SU-DHL-6 (cell line): ENCODE data around the gene THOC7.

ENCODE experiments used
- H2AFZ ChIP-seq: fragments of 200-600 bp; sonication (generic); 2 replicates; pipeline ENCODE4 v1.6.1; 2014; ENCODE audit warnings: low read depth, mild to moderate bottlenecking, moderate library complexity, mixed read lengths, antibody characterized with exemption, low read length; ENCODE audit not compliant: severe bottlenecking
- H3F3A ChIP-seq: fragments of 200-600 bp; shearing (Covaris generic); 2 replicates; pipeline ENCODE4 v1.6.0; 2016; ENCODE audit warnings: antibody characterized with exemption, mild to moderate bottlenecking; ENCODE audit not compliant: insufficient read depth
- H3K27ac ChIP-seq: fragments of 200-600 bp; sonication (generic); 2 replicates; pipeline ENCODE4 v1.5.1; 2016; ENCODE audit warnings: low read depth, mild to moderate bottlenecking, low read length, moderate library complexity, mixed read lengths
- H3K27me3 ChIP-seq: fragments of 200-600 bp; sonication (generic), shearing (Covaris generic); 2 replicates; pipeline ENCODE4 v1.6.0; 2014; ENCODE audit warnings: mild to moderate bottlenecking, low read length
- H3K36me3 ChIP-seq: fragments of 200-600 bp; sonication (generic); 2 replicates; pipeline ENCODE4 v1.6.1; 2014; ENCODE audit warnings: mild to moderate bottlenecking, low read length, mixed read lengths
- H3K4me2 ChIP-seq: fragments of 300-600, 200-600 bp; shearing (Covaris generic), sonication (generic); 2 replicates; pipeline ENCODE4 v1.6.0; 2014; ENCODE audit warnings: low read length, low read depth, mild to moderate bottlenecking; ENCODE audit not compliant: poor library complexity, severe bottlenecking
- H3K4me3 ChIP-seq: fragments of 200-600 bp; sonication (generic); 2 replicates; pipeline ENCODE4 v1.5.1; 2014; ENCODE audit warnings: antibody characterized with exemption, low read length, mild to moderate bottlenecking, mixed read lengths; ENCODE audit not compliant: insufficient read depth, poor library complexity, severe bottlenecking
- H3K79me2 ChIP-seq: fragments of 200-600 bp; sonication (generic); 2 replicates; pipeline ENCODE4 v1.6.1; 2014; ENCODE audit warnings: mild to moderate bottlenecking, low read length, moderate library complexity; ENCODE audit not compliant: insufficient read depth
- H3K9ac ChIP-seq: fragments of 200-600 bp; sonication (generic); 2 replicates; pipeline ENCODE4 v1.7.0; 2014; ENCODE audit warnings: mild to moderate bottlenecking, low read length
- H3K9me2 ChIP-seq: fragments of 200-600 bp; sonication (generic); replicated peaks from 2 replicates; pipeline ENCODE4 v1.6.1; 2014; ENCODE audit warnings: low read length; ENCODE audit not compliant: insufficient read depth
- H3K9me3 ChIP-seq: fragments of 200-600 bp; sonication (generic); 2 replicates; pipeline ENCODE4 v1.6.1; 2014; ENCODE audit warnings: low read length, mixed read lengths; ENCODE audit not compliant: insufficient read depth
- H4K20me1 ChIP-seq: fragments of 200-600 bp; sonication (generic); 2 replicates; pipeline ENCODE4 v1.6.1; 2014; ENCODE audit warnings: low read depth, mild to moderate bottlenecking, antibody characterized with exemption, low read length, moderate library complexity, mixed read lengths
- CTCF ChIP-seq: fragments of 200-600 bp; sonication (generic); IDR thresholded peaks from one replicate; pipeline ENCODE4 v1.5.1; 2017; ENCODE audit warnings: antibody characterized with exemption, mild to moderate bottlenecking, low read length, moderate library complexity; ENCODE audit not compliant: insufficient read depth, poor library complexity, severe bottlenecking
- EZH2phosphoT487 ChIP-seq: fragments of 200-600 bp; sonication (generic), shearing (Covaris generic); conservative IDR thresholded peaks from 2 replicates; pipeline ENCODE4 v1.6.1; 2018; ENCODE audit warnings: mild to moderate bottlenecking, antibody characterized with exemption, low read length, moderate library complexity, mixed read lengths

Gene THOC7

DNA sequence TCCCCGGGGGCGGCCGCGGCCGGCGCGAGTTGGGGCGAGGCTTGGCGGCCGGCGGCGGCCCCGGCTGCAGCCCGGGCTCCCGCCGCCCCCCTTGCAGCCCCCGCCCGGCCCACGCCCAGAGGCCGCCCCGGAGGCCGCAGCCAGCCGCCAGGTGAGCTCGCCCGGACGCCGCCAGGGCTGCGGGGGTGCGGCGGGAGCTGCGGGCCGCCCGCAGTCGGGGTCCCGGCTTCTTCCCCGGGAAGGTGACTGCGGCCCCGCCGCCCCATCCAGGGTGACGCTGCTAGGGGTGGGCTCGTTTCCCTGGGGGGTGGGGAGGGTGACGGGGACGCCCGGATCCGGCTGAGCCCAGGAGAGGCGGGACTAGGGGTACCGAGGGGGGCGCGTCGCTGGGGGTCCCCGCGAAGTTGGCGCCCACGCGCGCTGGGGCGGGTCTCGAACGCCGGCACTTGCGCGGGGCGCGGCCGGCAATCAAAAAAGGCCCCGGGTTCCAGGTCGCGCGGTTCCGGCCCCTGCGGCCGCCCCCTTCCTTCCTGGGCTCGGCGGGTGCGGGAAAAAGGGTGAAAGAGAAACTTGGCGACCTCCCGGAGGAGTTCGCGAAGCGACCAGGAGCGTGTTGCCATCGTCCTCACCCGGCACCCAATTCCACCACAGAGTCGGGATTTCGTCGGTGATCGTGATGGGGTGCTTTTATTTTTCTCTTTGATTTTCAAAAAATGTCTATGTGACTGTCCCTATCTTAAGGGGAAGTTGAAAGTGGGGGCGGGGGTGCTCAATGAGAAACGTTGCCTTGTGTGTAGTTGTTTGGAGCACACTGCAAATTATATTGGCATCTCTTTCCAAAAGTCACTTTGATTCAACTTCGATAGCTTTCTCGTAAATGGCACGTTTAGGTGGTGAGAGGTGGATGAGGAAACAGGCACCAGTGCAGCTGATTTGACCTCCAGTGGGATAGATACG lies 681 bp upstream of the THOC7 start:
- no peak for TF ChIP-seq CTCF
- no peak for TF ChIP-seq EZH2phosphoT487
- peak overlapping the region; percentile 73 for H3K4me3 ChIP-seq
- no peaks in the 10 kb centered on the region for H4K20me1 ChIP-seq
- no peaks in the 10 kb centered on the region for H3K9me3 ChIP-seq
- H2AFZ ChIP-seq, result peak overlapping the region; percentile 85
- H3K27ac ChIP-seq, result peak overlapping the region; percentile 75
- H3K79me2 ChIP-seq, result peaks cover 92% of the 10 kb centered on the region
- H3K36me3 ChIP-seq, result peaks cover 6% of the 10 kb centered on the region; the same call in 1 of the 2 replicates
- H3K27me3 ChIP-seq, result no peaks in the 10 kb centered on the region
- no peaks in the 10 kb centered on the region for H3K9me2 ChIP-seq
- peak overlapping the region; percentile 70 for H3K9ac ChIP-seq
- H3K4me2 ChIP-seq, result peak overlapping the region; percentile 63
- H3F3A ChIP-seq, result no peaks in the 10 kb centered on the region; the same call in 1 of the 2 replicates

DNA sequence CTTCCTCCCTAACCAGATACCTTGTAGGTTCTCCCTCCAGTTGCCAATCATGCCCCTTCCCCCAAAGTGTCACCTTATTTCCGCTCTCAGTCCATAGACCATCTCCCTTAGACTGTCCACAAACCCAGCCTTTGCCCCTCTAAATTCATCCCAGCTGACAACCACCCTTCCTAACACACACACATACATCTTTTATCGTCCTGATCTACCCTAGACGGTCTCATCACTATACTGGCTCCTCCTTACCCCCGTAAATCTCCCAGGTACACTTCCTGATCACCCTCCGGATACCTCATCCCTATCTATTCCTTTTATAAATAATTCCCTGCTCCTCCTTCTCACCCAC lies 828 bp downstream of the THOC7 start:
- Histone ChIP-seq H3K27me3 (no peaks in the 10 kb centered on the region), H3K4me3 (peak overlapping the region; percentile 96), H2AFZ (peak overlapping the region; percentile 98), H3K36me3 (peaks cover 6% of the 10 kb centered on the region; the same call in 1 of the 2 replicates), H3K27ac (peak overlapping the region; percentile 66), H3K4me2 (peak overlapping the region; percentile 74), H3K9me2 (no peaks in the 10 kb centered on the region), H4K20me1 (0 out of 2 replicates have a peak, but pooled peaks cover 5% of the 10 kb centered on the region), H3K9ac (peak overlapping the region; percentile 99), H3K9me3 (no peaks in the 10 kb centered on the region), H3K79me2 (peaks cover 92% of the 10 kb centered on the region), H3F3A (no peaks in the 10 kb centered on the region; the same call in 1 of the 2 replicates)
- TF ChIP-seq CTCF (no peak), EZH2phosphoT487 (no peak)

GRCh38 chr3:63861306-63861705 lies 2.3 kb downstream of the THOC7 start:
- H3K27me3 ChIP-seq, result no peaks in the 10 kb centered on the region
- H3K27ac ChIP-seq, result no peak overlapping the region
- H3K4me3 ChIP-seq, result no peak overlapping the region
- 0 out of 2 replicates have a peak, but pooled peaks cover 5% of the 10 kb centered on the region for H4K20me1 ChIP-seq
- no peaks in the 10 kb centered on the region for H3F3A ChIP-seq
- no peaks in the 10 kb centered on the region; the same call in 1 of the 2 replicates for H3K36me3 ChIP-seq
- no peaks in the 10 kb centered on the region for H3K9me3 ChIP-seq
- no peaks in the 10 kb centered on the region for H3K9me2 ChIP-seq
- H2AFZ ChIP-seq, result no peak overlapping the region
- H3K79me2 ChIP-seq, result peaks cover 94% of the 10 kb centered on the region
- H3K9ac ChIP-seq, result no peak overlapping the region
- TF ChIP-seq CTCF (no peak), EZH2phosphoT487 (no peak)
- H3K4me2 ChIP-seq, result no peak overlapping the region
